Right atrium auricular region (tissue), 2 donors: ENCODE measurements around the gene MFN1. TPM values are rescaled to one million over a fixed set of nuclear protein-coding genes. Genes with fewer than 3 reads are reported as not detected.

Experiments used
- DNase-seq: peaks from one replicate; pipeline ENCODE4 v3.0.0-alpha.2; 2019; ENCODE audit warnings: low spot score
- H3K27ac ChIP-seq, 2 donors: fragments of 200-600 bp; sonication (generic); 1 replicate in 1 of 2; 2 replicates in 1 of 2; pipeline ENCODE4 v1.5.1; 2016 to 2019
- H3K27me3 ChIP-seq, 2 donors: fragments of 200-600 bp; sonication (generic); one replicate each; pipeline versions ENCODE4 v1.5.1 to v1.6.0; 2017 to 2019
- H3K36me3 ChIP-seq: fragments of 200-600 bp; sonication (generic); one replicate; pipeline ENCODE4 v1.5.1; 2016
- H3K4me1 ChIP-seq, 2 donors: fragments of 200-600 bp; sonication (generic); one replicate each; pipeline versions ENCODE4 v1.5.1 to v1.6.0; 2017 to 2019
- H3K4me3 ChIP-seq, 2 donors: fragments of 200-600 bp; sonication (generic); 1 replicate in 1 of 2; 2 replicates in 1 of 2; pipeline ENCODE4 v1.5.1; 2017 to 2019; ENCODE audit warnings: mild to moderate bottlenecking in 1 of 2, moderate library complexity in 1 of 2
- H3K9me3 ChIP-seq, 2 donors: fragments of 200-600 bp; sonication (generic); one replicate each; pipeline ENCODE4 v1.5.1; 2019
- total RNA-seq, 2 donors: library from RNA; depleted of rRNA; stranded (reverse); fragments of >200 nt; gene quantifications; one replicate each; pipeline ENCODE4 v1.1.0, GENCODE V29; 2016
- TF ChIP-seq, protein P1 (sequence below), 2 donors: fragments of 200-600 bp; sonication (generic); IDR thresholded peaks; one replicate each; pipeline ENCODE4 v1.5.1; 2019; ENCODE audit warnings: antibody characterized with exemption in 2 of 2

MFN1 gene
- total RNA-seq, 2 donors from 2014 or later, result 30.5 to 68.0 TPM

- TF ChIP-seq, protein P1, sequence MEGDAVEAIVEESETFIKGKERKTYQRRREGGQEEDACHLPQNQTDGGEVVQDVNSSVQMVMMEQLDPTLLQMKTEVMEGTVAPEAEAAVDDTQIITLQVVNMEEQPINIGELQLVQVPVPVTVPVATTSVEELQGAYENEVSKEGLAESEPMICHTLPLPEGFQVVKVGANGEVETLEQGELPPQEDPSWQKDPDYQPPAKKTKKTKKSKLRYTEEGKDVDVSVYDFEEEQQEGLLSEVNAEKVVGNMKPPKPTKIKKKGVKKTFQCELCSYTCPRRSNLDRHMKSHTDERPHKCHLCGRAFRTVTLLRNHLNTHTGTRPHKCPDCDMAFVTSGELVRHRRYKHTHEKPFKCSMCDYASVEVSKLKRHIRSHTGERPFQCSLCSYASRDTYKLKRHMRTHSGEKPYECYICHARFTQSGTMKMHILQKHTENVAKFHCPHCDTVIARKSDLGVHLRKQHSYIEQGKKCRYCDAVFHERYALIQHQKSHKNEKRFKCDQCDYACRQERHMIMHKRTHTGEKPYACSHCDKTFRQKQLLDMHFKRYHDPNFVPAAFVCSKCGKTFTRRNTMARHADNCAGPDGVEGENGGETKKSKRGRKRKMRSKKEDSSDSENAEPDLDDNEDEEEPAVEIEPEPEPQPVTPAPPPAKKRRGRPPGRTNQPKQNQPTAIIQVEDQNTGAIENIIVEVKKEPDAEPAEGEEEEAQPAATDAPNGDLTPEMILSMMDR (IDR thresholded peaks at IDR 0.05), result no peak
- Histone ChIP-seq H3K4me1 (no peaks in the 10 kb centered on the region), H3K4me3 (no peak overlapping the region), H3K27ac (no peak overlapping the region), H3K27me3 (no peaks in the 10 kb centered on the region), H3K9me3 (no peaks in the 10 kb centered on the region), H3K36me3 (peaks cover 89% of the 10 kb centered on the region)
- no peak for DNase-seq
These were observed 15.8 kb downstream of the MFN1 start for GRCh38 chr3:179363332-179363731.

DNA sequence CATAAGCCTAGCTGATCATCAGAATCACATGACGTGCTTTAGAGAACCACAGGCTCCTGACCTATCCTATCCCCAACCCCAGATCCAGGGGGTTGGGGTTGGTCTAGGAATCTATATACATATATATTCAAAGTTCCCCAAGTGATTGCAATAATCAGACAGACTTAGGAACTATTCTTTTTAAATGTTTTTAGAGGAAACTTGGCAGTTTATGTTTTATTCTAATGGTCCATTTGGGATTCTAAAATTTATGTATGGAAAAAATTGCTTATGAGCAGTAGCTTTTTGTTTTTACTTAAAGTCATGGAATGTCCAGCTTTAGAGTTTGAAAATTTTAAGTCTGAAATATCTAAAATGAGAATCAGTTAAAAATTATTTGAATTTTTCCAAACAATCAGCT, 22.1 kb downstream of the MFN1 start:
- H3K4me3 ChIP-seq, result no peak overlapping the region
- H3K27ac ChIP-seq, result no peak overlapping the region
- TF ChIP-seq, protein P1 (IDR thresholded peaks at IDR 0.05), result no peak
- H3K36me3 ChIP-seq, result peaks cover 51% of the 10 kb centered on the region
- H3K27me3 ChIP-seq, result no peaks in the 10 kb centered on the region
- H3K4me1 ChIP-seq, result no peaks in the 10 kb centered on the region
- no peaks in the 10 kb centered on the region for H3K9me3 ChIP-seq
- DNase-seq, result no peak

DNA sequence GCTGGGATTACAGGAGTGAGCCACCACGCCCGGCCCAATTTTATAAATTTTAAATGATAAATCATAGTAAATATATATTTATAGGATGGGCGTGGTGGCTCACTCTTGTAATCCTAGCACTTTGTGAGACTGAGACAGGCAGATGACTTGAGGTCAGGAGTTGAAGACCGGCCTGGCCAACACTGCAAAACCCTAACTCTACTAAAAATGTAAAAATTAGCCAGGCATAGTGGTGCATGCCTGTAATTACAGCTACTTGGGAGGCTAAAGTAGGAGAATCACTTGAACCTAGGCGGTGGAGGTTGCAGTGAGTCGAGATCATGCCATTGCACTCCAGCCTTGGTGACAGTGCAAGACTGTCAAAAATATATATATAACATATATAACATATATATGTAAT, 26.4 kb downstream of the MFN1 start:
- Histone ChIP-seq H3K27me3 (no peaks in the 10 kb centered on the region), H3K4me1 (no peaks in the 10 kb centered on the region), H3K27ac (no peak overlapping the region), H3K4me3 (no peak overlapping the region), H3K9me3 (no peaks in the 10 kb centered on the region), H3K36me3 (peaks cover 40% of the 10 kb centered on the region)
- no peak for DNase-seq
- TF ChIP-seq, protein P1 (IDR thresholded peaks at IDR 0.05), result no peak

- Histone ChIP-seq H3K36me3 (peaks cover 44% of the 10 kb centered on the region), H3K4me3 (no peak overlapping the region), H3K9me3 (no peaks in the 10 kb centered on the region), H3K27me3 (no peaks in the 10 kb centered on the region), H3K4me1 (no peaks in the 10 kb centered on the region), H3K27ac (no peak overlapping the region)
- TF ChIP-seq, protein P1 (IDR thresholded peaks at IDR 0.05), result no peak
- DNase-seq, result no peak
These were observed 27.8 kb downstream of the MFN1 start for GRCh38 chr3:179375091-179375999.

GRCh38 chr3:179376474-179376873, 29.0 kb downstream of the MFN1 start:
- no peak overlapping the region for H3K4me3 ChIP-seq
- H3K27me3 ChIP-seq, result no peaks in the 10 kb centered on the region
- H3K9me3 ChIP-seq, result no peaks in the 10 kb centered on the region
- no peak overlapping the region for H3K27ac ChIP-seq
- H3K36me3 ChIP-seq, result peaks cover 48% of the 10 kb centered on the region
- DNase-seq, result no peak
- TF ChIP-seq, protein P1 (IDR thresholded peaks at IDR 0.05), result no peak
- H3K4me1 ChIP-seq, result no peaks in the 10 kb centered on the region
